NCI-H1436 (cell line): ENCODE data around the gene UBTD1.
"Not testable (repeated sequence)": the region's sequence is repeated elsewhere in the genome, so short reads cannot be mapped to it uniquely, and the experiment has no call there.

Source experiments
- DNase-seq: peaks from one replicate; lab custom pipeline; 2025; lab: John Stamatoyannopoulos, UW

The UBTD1 gene

DNA sequence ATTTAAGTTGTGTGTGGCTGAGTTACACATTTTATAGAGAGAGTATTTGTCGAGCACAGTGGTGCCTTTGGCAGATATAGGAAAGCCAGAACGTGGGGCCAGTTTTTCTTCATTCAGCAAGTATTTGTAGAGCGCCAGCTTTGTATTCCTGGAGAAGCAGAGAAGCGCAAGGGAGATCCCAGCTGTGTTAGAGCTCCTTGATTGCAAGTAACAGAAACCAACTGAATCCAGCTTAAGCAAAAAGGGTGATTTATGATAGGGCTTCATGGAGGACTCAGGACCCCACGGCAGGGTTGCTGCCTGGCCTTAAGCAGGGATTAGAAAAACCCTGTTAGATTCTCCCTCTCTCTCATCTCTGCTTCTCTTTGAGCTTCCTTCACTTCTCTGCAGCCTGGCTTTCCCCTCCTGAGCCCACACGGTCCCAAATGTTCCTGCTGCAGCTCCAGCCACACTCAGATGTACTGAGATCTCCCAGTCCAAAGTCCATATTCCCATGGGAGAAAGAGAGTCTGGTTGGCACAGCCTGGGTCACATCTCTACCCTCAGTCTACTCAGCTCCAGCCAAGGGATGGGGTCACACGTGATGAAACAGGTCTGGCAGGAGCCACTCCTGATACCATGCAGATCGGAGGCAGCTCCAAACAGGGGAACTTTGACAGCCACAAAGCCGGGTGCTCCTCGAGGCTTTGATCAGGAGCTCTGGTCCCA, 16.7 kb downstream of the UBTD1 start:
- DNase-seq, result no peak

GRCh38 chr10:97517096-97517750, 18.5 kb downstream of the UBTD1 start:
- DNase-seq, result no peak

- DNase-seq, result no peak
Observed at GRCh38 chr10:97517778-97518300, 19.1 kb downstream of the UBTD1 start.

DNA sequence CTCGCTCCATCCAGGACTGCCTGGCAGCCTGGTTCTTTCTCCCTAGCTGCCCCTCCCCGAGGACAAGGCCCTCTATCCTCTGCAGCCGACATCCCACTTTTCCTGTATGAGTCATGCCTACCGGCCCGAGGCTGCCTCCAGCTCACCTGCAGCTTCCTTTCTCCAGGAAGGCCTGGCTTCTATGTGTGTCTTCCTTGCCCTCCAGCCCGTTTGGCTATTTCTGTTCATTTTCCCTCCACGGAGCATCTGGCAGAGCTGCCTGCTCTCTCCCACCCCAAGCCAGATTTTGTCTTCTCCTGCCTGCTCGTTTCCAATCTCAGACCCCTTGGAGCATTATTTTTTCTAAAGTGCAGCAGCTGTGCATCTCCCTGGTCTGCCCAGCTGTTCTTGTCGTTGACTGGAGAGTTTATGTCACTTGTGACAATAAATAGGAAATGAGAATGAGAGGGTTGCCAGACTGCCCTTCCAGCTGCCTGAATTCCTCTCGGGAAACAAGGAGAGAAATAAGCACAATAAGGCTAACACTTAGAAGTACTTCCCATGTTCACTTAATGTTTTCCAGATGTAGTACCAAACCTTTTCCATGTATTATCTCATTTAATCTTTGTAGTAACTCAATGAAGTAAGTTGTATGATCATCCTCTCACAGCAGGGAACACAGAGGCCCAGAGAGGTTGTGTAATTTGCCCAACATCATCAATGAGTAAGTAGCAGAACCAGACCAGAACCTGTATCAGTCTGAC, 19.7 kb downstream of the UBTD1 start:
- no peak for DNase-seq

GRCh38 chr10:97519342-97519741, 20.6 kb downstream of the UBTD1 start:
- DNase-seq, result no peak

- no peak for DNase-seq
Observed at GRCh38 chr10:97520520-97520919, 21.8 kb downstream of the UBTD1 start.

DNA sequence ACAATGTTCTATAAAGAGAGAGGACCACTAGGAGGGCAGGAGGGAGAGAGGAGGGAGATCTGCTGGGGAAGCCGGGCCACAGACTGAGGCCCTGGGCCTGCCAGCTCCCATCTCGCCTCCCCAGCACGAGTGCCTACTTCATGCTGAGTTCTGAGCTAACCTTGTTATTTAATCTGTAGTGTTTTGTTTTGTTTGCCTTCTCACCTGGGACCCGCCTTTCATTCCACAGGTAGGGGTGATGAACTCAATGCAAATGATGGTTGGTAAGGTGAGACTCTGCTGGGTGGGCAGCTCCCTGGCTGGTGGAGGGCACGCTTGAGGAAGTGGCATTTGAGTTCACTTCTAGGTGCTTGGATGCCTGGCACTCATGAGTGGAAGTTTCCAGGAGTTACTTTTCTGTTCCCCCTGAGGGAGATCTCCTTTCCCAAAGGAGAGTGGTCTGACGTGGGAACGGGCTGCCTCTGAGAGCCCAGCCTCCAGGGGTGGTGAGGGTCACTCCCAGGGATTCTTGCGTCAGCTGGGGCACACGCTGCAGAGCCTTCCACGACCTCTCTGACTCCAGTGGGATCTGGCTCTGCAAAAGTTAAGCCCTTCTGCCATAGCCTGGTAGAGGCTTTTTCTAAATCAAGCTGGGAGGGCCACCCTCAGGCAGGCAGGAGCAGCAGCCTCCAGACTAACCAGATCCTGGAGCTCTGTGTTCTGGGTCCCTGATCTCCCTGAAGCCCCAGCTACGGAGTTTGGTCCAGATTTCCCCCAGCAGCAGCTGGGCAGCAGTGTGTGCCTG, 22.4 kb downstream of the UBTD1 start:
- no peak for DNase-seq

GRCh38 chr10:97522071-97522470, 23.3 kb downstream of the UBTD1 start:
- DNase-seq, result no peak

DNA sequence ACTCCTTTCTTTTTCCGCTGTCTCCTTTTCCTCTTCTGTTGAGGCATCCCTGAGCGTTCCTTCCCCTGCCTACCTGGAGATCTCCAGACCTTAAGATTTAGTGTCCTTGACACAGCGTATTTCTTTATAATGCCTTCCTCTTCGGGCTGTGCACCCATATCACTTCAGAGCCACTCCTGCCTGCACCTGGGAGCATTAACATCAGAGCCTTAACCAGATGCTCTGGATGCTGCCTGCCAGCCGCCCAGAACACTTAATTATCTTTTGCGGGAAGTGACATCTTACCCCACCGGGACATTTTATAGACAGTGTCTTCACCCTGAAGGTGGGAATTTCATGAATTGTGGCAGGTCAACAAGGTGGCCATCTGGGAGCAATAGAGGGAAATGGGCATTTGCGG, 24.2 kb downstream of the UBTD1 start:
- DNase-seq, result no peak

- DNase-seq, result no peak
Observed at GRCh38 chr10:97525086-97525485, 26.4 kb downstream of the UBTD1 start.

DNA sequence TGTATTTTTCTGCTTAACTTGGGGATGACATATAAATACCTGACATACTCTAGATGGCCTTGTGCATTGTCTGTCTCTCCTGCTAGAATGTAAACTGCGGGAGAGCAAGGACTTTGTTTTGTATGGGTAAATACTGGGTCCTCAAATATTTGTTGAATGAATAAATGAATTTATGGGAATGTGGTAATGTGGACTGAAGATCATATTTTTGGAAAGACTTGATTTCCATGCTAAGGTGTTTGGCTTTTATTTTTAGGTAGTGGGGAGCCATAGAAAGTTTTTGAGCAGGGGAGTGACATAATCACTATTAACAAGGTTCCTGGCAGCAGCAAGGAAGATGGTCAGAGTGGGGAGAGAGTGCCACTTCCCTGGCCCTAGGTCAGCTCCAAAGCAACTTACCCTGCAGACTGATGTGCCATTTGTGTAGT, 27.0 kb downstream of the UBTD1 start:
- no peak for DNase-seq

GRCh38 chr10:97528876-97529275, 30.2 kb downstream of the UBTD1 start:
- DNase-seq, result not testable (repeated sequence)

DNA sequence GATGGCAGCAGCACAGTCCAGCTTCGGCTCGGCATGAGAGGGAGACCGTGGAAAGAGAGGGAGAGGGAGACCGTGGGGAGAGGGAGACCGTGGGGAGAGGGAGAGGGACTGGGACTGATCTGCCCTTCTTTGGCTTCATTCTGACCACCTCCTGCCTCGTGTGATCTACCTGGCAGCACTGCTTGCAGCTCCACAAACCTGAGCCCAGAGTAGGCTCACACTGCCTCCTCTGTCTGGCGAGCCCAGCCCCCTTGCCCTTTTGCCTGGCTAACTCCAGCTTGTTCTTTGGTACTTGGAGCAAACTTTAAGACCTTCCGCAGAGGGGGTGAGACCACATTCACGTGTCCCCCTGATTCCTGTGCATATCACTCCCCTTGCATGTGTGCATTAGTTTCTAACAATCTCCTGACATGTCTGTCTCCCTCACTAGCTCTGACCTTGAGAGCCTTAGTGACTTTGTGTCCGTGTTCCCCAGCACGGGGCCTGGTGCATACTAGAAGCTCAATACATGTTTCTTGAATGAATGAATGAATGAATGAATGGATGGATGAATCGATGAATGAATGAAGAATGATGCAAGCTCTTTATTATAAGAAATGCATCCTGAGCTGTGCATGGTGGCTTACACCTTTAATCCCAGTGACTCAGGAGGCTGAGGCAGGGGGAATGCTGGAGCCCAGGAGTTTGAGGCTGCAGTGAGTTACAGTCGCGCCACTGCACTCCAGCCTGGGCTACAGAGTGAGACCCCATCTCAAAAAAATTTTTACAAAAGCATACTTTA, 31.2 kb downstream of the UBTD1 start:
- no peak for DNase-seq

DNA sequence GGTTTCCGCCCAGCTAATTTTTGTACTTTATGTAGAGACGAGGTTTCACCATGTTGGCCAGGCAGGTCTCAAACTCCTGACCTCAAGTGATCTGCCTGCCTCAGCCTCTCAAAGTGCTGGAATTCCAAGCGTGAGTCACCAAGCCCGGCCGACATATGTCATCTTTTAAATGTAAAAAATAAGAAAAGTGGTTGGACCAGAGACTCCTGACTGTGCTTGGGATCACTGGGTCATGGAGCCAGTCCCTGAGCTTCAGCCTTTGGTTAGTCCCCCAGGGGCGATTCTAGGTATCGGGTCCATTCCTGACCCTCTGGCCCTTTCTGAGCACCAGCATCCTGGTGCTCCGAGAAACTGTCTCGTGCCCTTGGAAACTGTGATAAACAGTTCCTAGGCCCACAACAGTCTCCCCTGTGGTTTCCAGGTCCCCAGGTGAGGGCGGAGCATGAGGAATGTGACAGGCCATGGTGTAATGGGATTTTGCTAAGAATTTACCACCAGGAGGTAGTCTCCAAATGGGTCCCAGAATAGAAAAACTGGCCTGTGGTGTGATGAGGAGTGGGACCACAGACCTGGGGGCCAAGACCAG, 32.8 kb downstream of the UBTD1 start:
- no peak for DNase-seq

DNA sequence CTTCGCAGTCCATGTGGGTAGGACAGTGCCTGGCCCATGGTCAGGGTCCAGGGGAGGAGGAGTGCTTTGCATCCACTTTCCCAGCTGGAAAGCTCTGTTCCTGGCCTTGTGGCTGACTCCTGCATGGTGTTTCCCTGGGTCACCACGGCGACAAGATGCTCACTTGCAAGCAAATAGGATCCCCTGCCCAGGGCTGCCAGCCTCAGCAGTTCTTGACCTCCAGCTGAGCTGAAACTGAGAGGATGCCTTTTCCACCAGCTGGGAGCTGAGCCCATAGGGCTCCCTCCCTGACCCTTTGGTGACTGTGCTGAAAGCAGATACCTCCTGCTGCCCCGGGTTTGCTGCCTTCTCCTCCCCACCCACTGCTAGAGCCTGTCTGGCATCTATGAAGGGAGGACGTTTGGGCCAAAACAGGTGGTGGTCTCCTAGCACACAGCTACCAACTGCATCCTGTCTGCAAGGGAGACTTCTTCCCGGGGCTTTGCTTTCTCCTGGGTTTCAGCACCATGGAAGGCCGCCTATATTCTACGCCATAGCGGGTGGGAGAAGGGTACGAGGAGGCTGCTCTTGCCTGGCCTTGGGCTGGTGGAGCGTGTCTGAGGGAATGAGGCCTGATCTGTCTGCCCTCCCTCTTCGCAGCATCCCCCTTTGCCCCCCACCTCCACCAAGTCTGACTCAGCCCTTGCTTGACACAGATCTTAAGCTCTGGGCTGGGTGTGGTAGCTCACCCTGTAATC, 34.4 kb downstream of the UBTD1 start:
- DNase-seq, result no peak

- DNase-seq, result no peak
Observed at GRCh38 chr10:97533888-97534287, 35.2 kb downstream of the UBTD1 start.

- peak; percentile 12 for DNase-seq
Observed at GRCh38 chr10:97534746-97535367, 36.1 kb downstream of the UBTD1 start.

DNA sequence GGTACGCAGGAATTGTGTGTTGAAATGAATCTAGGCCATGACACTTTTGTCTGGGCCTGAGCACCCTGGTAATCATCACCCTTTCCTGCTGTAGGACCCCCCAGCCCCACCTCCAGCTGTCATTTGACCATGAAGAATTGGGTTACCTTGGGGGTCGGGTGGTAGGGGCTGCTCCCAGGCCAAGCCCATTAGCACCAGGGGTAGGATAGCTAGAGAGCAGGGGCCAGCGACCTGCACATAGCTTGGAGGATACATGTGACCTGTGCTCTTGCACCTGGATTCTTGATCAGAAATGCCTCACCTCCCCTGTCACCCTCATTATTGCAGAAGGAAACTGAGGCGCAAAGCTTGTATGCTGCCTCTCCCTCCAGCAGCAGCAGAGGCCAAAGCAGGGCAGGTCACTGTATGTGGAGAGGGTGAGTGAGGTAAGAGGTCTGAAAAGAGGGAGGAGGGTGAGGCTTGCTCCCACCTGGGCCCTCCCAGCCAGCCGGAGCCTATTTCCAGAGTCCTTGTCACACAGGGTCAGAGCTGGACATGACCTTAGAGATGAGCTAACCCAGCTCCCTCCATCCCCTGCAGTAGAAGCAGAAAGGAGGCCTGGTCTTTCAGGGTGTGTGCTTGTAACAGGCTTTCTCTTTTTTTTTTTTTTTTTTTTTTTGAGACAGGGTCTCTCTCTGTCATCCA, 38.6 kb downstream of the UBTD1 start:
- no peak for DNase-seq

- DNase-seq, result no peak
Observed at GRCh38 chr10:97538411-97538810, 39.7 kb downstream of the UBTD1 start.
